Measurements from ENCODE around the gene HOXB7.

HOXB7 gene

GRCh38 chr17:48593840-48594537 lies 16.8 kb downstream of the HOXB7 start:
- DNase-seq = peak; percentile 21

- no peak for DNase-seq
Observed at GRCh38 chr17:48593126-48593829, 17.5 kb downstream of the HOXB7 start, which contains the start of gene HOXB5. TSS of gene HOXB5 (minus strand) at chr17:48593779. CDS start at chr17:48593682, 97 bp downstream.

DNA sequence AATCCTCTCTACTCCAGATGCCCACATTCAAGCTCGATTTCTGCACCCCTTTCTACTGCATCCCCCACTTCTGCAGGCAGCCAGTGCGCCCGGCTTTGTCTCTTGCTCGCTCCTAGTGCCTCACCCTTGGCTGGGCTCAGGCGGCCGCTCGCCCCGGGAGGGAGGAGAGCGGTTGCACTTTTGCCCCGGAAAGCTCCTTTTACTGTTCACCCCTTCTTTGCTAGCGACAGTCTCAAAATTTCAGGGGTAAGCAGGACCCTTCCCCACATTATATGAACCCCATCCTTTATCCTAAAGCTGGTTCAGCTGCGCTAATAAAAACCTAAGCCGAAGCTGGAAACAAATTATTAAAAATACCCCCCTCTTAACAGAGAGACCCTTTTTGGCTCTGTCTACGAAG lies 18.2 kb downstream of the HOXB7 start:
- no peak for DNase-seq

DNA sequence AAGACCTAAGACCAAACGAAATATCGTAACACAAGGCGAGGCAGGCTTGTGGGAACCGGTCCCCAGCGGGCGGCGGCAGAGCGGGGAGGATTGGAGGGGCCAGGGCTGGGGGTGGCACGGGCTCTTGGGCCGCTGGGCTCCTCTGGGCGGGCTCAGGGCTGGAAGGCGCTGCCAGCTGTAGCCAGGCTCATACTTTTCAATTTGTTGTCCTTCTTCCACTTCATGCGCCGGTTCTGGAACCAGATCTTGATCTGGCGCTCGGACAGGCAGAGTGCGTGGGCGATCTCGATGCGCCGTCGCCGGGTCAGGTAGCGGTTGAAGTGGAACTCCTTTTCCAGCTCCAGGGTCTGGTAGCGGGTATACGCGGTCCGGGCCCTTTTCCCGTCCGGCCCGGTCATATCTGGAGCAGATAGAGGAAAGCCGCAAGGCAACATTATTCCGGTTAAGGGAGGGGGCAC lies 18.7 kb downstream of the HOXB7 start:
- DNase-seq = no peak

DNA sequence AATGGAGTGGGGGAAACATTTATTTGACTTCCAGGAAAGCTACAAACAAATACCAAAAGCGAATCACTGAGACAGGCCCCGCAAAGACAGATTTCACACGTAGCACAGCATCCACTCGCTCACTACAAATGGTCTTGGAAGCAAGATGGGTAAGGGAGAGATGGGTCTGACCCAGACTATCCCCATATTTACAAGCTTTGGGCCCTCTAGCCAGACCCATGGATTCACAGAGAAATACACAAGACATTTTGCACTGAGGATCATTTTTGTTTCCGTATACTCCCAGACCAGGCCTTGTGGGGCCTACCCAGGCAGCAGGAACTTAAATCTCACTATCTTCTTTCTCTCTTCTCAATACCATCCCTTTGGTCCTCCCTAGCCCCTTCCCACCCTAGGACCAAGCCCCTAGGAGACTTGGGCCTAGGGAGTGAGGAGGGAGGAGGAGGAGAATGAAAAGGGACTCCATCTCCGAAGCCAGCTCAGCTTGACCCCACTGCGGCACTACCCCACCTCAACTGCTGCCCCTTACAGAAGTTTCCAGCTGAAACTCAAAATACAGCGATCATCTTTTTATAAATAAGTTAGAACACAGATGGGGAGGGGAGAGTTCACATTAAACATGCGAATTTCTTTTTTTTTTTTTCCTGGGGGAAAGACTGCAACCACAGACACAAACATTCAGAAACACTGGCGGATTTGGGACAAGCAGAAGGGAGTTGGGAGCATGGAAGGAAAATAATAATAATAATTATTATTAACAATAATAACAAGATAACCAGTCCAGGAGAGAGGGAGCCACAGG lies 19.4 kb downstream of the HOXB7 start:
- DNase-seq = no peak

GRCh38 chr17:48590607-48591161 lies 20.1 kb downstream of the HOXB7 start:
- no peak for DNase-seq

DNA sequence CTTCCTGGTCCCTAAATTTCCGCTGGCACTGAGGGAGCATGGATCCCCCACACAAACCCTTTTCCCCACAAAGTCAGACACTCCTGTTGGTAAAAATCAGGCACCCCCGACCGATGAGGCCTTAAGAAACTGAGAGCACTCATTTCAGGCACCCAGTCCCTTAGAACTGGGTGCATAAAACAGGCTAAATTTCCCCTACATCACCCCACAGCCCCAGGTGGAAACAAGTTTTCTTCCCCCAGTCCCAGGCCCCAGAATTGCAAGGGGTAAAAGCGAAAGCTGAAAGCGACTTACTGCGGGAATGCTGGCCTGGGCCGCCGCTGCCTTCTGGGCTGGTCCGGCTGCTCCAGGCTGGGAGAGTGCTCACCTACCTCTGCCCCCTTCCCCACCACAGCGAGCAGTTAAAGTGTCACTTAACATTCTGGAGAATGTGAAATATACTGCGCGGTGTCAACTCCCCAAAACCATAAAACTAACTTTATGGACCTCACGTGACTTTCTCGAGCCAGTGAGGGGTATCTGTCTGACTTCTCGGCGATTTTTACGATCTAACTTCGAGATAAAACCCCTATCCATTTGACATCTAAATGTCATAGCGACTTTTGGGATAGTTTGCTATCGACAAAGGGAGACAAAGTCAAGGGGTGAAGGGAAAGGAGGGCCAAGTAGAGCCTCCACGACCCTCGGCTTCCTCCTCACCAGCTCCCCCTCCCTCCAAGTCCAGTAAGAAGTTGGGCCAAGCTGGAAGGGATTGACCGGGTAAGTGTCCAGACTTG lies 20.8 kb downstream of the HOXB7 start, which contains the start of gene HOXB3:
Gene HOXB3 (minus strand): TSS at position 411 of the 776 bp plus-strand sequence. CDS start 37,767 bp downstream, outside the sequence.
- no peak for DNase-seq

DNA sequence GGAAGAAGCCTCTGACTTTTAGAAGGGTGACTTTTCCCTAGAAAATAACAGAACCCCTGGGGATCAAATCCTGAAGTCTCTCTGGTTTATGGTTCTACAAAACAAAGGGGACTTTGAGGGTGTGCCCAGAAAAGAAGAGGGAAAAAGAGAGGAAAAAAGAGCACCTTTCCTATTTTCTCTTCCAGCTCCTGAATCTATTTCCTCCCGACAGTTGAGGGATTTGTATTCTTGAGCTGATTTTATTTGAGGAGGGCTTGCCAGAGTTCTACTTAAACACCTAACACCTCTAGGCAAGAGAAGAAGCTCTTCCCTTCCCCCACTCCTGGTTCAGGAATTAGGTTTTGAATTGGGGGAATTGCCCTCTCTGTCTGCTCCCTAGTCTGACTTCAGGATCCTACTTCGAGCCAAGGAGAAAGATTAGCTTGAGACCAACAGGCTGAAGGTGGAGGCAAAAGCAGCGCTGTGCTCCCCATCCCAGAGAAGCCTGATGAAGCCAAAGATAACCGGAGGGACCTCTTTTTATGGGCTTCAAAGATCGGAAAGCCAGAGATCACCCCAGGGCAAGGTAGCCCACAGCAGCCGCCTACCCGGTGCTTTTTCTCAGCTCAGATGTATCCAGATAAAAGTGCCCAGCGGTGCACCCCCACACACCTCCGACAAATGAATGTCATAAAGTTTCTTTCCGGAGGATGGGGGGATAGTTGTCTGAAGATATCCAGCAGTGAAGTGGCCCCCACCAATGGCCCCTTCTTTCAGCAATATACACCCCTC lies 21.6 kb downstream of the HOXB7 start:
- no peak for DNase-seq

DNA sequence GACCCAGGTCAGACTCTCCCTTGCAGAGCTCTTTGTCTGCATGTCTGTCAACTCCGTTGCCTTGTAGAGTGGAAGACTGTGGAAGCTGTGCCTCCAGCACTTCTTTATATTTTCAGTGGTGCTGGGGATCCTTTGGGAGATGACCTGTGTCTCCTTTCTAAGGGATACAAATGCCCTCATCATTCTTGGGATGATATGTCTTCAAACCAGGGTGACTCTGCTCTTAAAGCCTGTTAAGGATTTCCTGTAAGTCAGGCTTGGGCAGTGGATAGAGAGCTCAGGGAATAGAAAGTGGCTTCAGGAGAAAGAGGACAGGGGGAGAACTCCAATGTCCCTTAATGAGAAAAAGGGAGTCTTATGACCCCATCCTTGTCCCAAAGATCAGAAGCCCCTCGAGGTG lies 22.3 kb downstream of the HOXB7 start:
- no peak for DNase-seq

DNA sequence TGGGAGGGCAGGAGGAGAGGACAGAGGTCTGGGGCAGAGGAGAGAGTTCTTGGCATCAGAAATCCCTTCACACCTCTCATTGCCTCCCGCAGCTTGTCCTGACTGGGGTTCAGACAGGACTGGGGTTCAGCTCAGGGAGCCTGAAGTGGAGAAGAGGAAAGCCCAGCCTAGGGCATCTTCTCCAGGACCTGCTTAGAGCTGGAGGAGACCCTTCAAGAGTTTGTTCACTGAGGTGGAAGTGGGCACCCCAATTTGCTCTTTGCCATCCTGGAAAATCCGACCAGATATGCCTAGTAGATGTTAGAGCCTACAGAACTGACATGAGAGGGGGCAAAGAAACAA lies 22.8 kb downstream of the HOXB7 start:
- DNase-seq = no peak

DNA sequence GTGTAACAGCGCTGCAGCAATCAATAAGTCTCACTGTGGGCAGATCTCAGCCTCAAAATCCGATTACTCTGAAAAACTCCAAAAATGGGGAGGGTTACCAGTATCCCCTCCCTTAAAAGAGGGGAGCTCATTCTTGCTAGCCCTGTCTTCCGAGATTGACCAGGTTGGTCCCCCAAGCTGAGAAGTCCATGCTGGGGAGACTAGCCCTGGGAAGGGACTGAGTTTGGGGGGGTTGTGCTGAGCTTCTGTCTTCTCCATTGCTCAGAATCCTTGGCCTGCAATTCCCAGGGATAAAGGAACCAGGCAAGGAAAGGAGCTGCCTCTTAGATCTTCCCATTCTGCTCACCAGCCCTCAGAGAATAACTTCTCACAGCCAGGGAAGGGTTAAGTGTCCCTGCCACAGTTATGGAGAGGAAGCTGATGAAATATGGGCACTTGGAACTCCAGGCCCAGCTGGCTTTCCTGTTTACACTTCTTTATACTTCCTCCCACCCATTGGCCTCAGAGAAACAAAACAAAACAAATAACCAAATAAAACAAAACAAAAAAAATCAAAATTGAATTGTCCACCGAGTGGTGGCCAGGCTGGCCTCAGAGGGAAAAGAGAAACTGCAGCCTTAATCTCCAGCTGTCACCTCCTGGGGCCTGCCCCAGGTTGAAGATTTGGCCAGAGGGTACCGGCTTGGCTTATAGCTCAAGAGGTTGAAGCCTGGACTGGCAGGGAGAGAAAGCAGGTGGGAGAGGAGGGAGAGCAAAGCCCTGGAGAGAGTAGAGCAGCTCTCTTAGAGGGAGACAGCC lies 23.3 kb downstream of the HOXB7 start:
- no peak for DNase-seq

DNA sequence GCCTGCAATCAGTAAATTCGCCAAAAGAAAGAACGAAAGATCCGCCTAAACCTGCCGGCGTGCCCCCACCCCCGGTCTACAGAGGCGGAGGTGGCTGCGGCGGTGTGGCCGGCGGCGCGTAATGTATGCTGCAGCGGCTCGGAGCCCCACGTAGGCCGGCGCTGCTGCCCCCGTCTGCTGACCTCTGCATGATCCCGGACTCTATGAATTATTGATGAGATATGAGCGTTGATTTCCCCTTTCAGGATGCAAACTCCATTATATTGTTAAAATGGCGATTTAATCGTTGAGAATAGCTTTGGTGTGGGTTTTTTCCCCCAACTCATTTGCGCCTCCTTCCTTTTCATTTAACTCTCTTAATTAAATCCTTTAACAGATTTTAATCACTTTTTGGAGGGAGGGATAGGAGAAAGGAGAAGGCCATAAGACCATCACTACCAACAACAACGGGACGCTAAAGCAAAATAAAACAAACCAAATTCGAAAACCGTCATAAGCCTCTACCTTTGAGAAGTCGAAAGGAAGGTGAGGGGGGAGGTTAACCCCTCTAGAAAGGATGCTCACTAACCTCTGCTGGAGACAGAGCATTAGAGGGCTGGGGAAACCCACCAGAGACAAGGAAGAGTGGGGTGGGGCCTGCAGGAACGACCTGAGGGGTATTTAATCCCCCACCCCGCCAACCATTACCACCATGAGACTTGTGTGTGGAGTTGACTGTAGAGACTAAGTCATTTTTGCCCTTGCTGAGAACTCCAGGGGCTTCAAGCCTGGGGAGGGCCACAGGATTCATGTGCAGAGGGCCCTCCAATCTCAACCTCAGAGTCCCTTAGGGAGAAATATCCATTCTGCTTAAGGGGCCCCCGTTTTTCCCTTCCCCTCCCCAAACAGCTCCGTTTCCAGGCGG lies 24.2 kb downstream of the HOXB7 start:
- DNase-seq = no peak

DNA sequence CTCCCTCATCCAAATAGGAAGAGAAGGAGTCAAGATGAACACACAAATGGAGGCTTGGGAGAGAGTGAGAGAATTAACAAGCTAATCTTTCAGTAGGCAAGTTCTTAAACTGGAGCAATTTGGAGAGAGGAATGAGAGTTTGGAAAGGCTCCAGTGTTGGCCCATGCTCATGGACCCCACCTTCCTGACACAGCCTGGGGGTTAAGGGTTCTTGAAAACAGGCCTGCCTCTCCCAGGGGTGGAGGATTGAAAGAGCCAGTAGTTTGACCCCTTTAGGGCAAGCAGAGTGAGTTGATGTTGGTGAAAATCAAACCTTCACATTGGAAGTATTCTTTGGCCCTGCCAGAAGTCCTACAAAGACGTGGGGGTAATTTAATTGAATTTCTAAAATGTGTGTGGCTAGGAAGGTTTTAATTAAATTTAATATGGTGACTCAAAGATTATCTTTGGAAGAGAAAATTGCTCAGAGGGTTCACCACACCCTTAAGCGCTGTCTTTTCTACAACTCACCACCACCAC lies 26.5 kb downstream of the HOXB7 start:
- no peak for DNase-seq

- no peak for DNase-seq
Observed at GRCh38 chr17:48583708-48584222, 27.1 kb downstream of the HOXB7 start.

DNA sequence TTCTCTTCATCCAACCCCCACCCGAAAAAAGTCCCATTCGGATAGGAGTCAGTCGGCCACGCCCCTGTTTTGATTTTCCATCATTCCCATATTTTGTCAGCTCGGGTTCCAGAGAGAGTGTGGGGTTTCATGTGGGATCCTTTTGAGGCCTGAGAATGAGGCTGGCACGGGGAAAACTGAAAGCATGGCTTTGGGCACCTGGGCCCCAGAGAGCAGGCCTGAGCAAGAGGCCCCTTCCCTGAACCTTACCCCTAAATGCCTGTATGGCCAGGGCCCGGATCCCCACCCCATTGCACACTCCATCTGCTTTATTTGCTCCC lies 28.1 kb downstream of the HOXB7 start:
- no peak for DNase-seq

GRCh38 chr17:48579760-48580554 lies 30.9 kb downstream of the HOXB7 start:
- no peak for DNase-seq

DNA sequence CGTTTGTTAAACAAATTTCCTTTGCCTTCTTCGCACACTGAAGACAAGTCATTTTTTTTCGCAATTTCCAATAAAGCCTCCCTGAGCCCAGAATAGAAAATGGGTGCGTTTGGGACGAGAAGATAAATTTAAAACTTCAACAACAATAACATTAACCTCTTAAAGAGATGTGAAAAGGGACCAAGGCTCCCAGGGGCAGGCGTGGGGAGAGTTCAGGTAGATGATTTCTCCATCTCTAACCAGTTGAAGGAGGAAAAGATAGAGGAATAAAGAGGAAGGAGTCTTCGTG lies 31.4 kb downstream of the HOXB7 start:
- no peak for DNase-seq

DNA sequence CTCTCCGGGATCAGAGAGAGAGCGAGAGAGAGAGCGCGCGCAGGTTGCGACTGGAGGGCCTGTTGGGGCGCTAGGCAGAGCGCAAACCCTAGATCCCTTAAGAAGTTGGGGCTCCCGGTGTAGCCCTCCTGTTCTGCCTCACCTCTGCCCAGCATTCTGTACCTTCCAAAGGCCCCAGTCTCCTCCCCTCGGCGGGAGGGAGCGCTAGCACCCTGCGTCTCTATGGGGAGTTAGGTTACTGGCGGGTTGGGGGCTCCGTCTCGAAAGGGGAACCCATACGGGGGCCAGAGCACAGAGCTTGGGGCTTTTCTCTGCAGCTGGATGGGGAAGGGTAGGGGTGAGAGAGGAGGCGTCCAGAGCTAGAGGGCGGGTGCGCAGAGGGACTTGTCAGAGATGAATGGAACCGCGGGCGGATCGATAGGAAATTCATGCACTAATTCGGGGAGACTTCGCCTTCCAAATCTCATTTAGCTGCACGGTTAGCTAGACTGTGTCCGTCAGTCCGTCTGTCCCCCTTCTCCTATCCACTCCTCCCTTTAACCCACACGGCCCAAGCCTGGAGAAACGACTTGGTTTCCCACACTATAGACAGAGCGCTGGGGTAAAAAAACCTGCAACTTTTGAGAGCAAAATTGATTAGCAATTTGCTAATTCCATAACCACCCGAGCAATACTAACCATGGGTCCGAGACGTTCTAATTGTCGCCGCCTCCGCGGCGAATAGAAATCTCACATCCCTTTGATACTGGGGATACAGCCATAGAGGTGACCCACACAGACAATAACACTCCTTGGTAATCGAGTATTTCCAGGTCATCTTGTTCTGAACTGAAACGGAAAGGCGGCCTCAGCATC lies 32.0 kb downstream of the HOXB7 start:
- DNase-seq = no peak
